IMR-90 (cell line): ENCODE measurements around the gene MOAP1. TPM values are rescaled to one million over a fixed set of nuclear protein-coding genes. Genes with fewer than 3 reads are reported as not detected.
"Not testable (repeated sequence)": the region's sequence is repeated elsewhere in the genome, so short reads cannot be mapped to it uniquely, and the experiment has no call there.

Experiments used
- ATAC-seq: fragments of 200-7000 bp; cut with Tn5 transposase; 2 replicates; pipeline ENCODE4 v1.9.1; 2020; ENCODE audit warnings: low read depth, mild to moderate bottlenecking, moderate library complexity
- BruUV-seq: library from RNA; stranded (reverse); fragments of 400-500 nt; replicated peaks from 2 replicates; lab custom pipeline; 2021; lab: Mats Ljungman, UMichigan
- CTCF ChIA-PET: fragments of 300-600 bp; formaldehyde crosslinking; extraction: SDS; loops from one replicate; lab custom pipeline; 2021; ENCODE audit warnings: antibody characterized with exemption; lab: Yijun Ruan, JAX
- POLR2A ChIA-PET: fragments of 300-600 bp; sonication (Branson Sonifier 250); formaldehyde crosslinking; loops from one replicate; lab custom pipeline; 2022; ENCODE audit warnings: antibody characterized with exemption; ENCODE audit not compliant: unreplicated experiment; lab: Charles Lee
- DNase-seq: peaks from one replicate; pipeline ENCODE4 v3.0.0; 2013
- H2AFZ ChIP-seq: replicated peaks from 2 replicates; pipeline ENCODE3; 2013; ENCODE audit warnings: low read length, mild to moderate bottlenecking; ENCODE audit not compliant: poor library complexity
- H2AK5ac ChIP-seq: 2 replicates; pipeline ENCODE4 v1.6.1; 2013; ENCODE audit warnings: low read depth, low read length, inconsistent platforms
- H2AK9ac ChIP-seq: replicated peaks from 2 replicates; pipeline ENCODE3; 2013; ENCODE audit warnings: mild to moderate bottlenecking, low read depth, low read length, moderate library complexity; ENCODE audit not compliant: poor library complexity
- H2BK120ac ChIP-seq: 2 replicates; pipeline ENCODE4 v1.6.1; 2013; ENCODE audit warnings: low read depth, low read length, inconsistent platforms
- H2BK15ac ChIP-seq: 3 replicates; pipeline ENCODE4 v1.6.1; 2013; ENCODE audit warnings: low read depth, low read length, inconsistent platforms
- H2BK20ac ChIP-seq: 2 replicates; pipeline ENCODE4 v1.6.1; 2013; ENCODE audit warnings: low read depth, mild to moderate bottlenecking, inconsistent platforms, low read length, moderate library complexity
- H2BK5ac ChIP-seq: 2 replicates; pipeline ENCODE4 v1.6.1; 2013; ENCODE audit warnings: mild to moderate bottlenecking, low read depth, low read length, inconsistent platforms; ENCODE audit not compliant: poor library complexity, severe bottlenecking
- H3K14ac ChIP-seq: replicated peaks from 2 replicates; pipeline ENCODE4 v1.6.1; 2013; ENCODE audit warnings: low read depth, low read length, inconsistent platforms
- H3K18ac ChIP-seq: 2 replicates; pipeline ENCODE4 v1.6.1; 2013; ENCODE audit warnings: low read depth, low read length, control low read depth
- H3K23ac ChIP-seq: 2 replicates; pipeline ENCODE4 v1.6.1; 2013; ENCODE audit warnings: low read depth, low read length, inconsistent platforms
- H3K27ac ChIP-seq: 2 replicates; pipeline ENCODE4 v1.5.1; 2013; ENCODE audit warnings: mild to moderate bottlenecking, control low read depth, low read length; ENCODE audit not compliant: insufficient read depth
- H3K27me3 ChIP-seq: 2 replicates; pipeline ENCODE4 v1.6.1; 2013; ENCODE audit warnings: low read length; ENCODE audit not compliant: control insufficient read depth, insufficient read depth
- H3K36me3 ChIP-seq: 2 replicates; pipeline ENCODE4 v1.6.1; 2013; ENCODE audit warnings: low read length, mixed read lengths; ENCODE audit not compliant: control insufficient read depth, insufficient read depth
- H3K4ac ChIP-seq: 2 replicates; pipeline ENCODE4 v1.6.1; 2013; ENCODE audit warnings: low read depth, low read length, inconsistent platforms
- H3K4me1 ChIP-seq: 2 replicates; pipeline ENCODE4 v1.6.1; 2013; ENCODE audit warnings: low read length, mixed read lengths; ENCODE audit not compliant: control insufficient read depth, insufficient read depth
- H3K4me2 ChIP-seq: 2 replicates; pipeline ENCODE4 v1.6.1; 2013; ENCODE audit warnings: low read depth, mild to moderate bottlenecking, control low read depth, low read length, moderate library complexity
- H3K4me3 ChIP-seq: 2 replicates; pipeline ENCODE4 v1.5.1; 2013; ENCODE audit warnings: low read depth, mild to moderate bottlenecking, control low read depth, low read length, moderate library complexity; ENCODE audit not compliant: insufficient read depth
- H3K56ac ChIP-seq: 2 replicates; pipeline ENCODE4 v1.6.1; 2013; ENCODE audit warnings: low read length, inconsistent platforms; ENCODE audit not compliant: insufficient read depth; ENCODE audit errors: extremely low read depth
- H3K79me1 ChIP-seq, 2 experiments: 2 replicates each; pipeline ENCODE4 v1.6.1; 2013; ENCODE audit warnings: low read length in 2 of 2, inconsistent platforms in 1 of 2, low read depth in 1 of 2
- H3K9ac ChIP-seq: 2 replicates; pipeline ENCODE4 v1.6.1; 2013; ENCODE audit warnings: low read depth, low read length, control low read depth
- H3K9me1 ChIP-seq: 2 replicates; pipeline ENCODE4 v1.6.1; 2013; ENCODE audit warnings: low read length, inconsistent platforms; ENCODE audit not compliant: insufficient read depth
- H3K9me3 ChIP-seq: 2 replicates; pipeline ENCODE4 v1.6.1; 2013; ENCODE audit warnings: low read length; ENCODE audit not compliant: control insufficient read depth, insufficient read depth
- H4K20me1 ChIP-seq: 2 replicates; pipeline ENCODE4 v1.6.1; 2013; ENCODE audit warnings: low read length, inconsistent platforms; ENCODE audit not compliant: insufficient read depth
- H4K5ac ChIP-seq: 2 replicates; pipeline ENCODE4 v1.6.1; 2013; ENCODE audit warnings: mild to moderate bottlenecking, low read depth, low read length, control low read depth
- H4K8ac ChIP-seq, 2 experiments: 2 replicates each; pipeline ENCODE4 v1.6.1; 2013; ENCODE audit warnings: low read depth in 2 of 2, low read length in 2 of 2, control low read depth in 1 of 2, inconsistent platforms in 1 of 2
- H4K91ac ChIP-seq: 2 replicates; pipeline ENCODE4 v1.6.1; 2013; ENCODE audit warnings: low read depth, low read length, inconsistent platforms; ENCODE audit not compliant: insufficient read depth
- CEBPB ChIP-seq: IDR thresholded peaks from 2 replicates; pipeline ENCODE4 v1.6.1; 2012; ENCODE audit warnings: low read depth, low read length, improper control_type of control experiment
- WGBS, 2 experiments: methylation state at CpG; one replicate each; pipeline versions ENCODE4 v1.1.5 to v1.1.7; 2013; ENCODE audit warnings: missing lambda C conversion rate in 2 of 2; ENCODE audit not compliant: insufficient read length in 1 of 2; ENCODE audit errors: extremely low coverage in 2 of 2; 5-methylcytosine and 5-hydroxymethylcytosine counted together
- dilution Hi-C: fragments of 300-500 bp; cut with HindIII; formaldehyde crosslinking; loops from one replicate; pipeline ENCODE4 v1.14.3; 2018; ENCODE audit warnings: low sequenced_read_pairs; ENCODE audit not compliant: unreplicated experiment
- in situ Hi-C: fragments of 300-500 bp; cut with MboI; formaldehyde crosslinking; loops from 3 replicates; pipeline ENCODE4 v1.14.3; 2019; ENCODE audit warnings: low sequenced_read_pairs, inconsistent platforms, mixed read lengths
- intact Hi-C: fragments of 100-400 bp; cut with micrococcal nuclease; formaldehyde crosslinking; loops from 2 replicates; pipeline ENCODE4 v1.10.0; 2022
- polyA plus RNA-seq, 3 experiments: library from polyadenylated mRNA; depleted of rRNA; stranded (reverse); fragments of >200 nt; gene quantifications; 2 replicates each; pipeline ENCODE4 v1.2.3, GENCODE V29; 2012; ENCODE audit warnings: low replicate concordance in 1 of 3
- total RNA-seq: library from RNA; depleted of rRNA; stranded (reverse); fragments of >200 nt; gene quantifications from 2 replicates; pipeline ENCODE4 v1.2.3, GENCODE V29; 2012

The MOAP1 gene
- total and polyA plus RNA-seq, 2 of the 4 experiments (the other 2 are of a cell fraction), result 9.9 to 13.2 TPM

DNA sequence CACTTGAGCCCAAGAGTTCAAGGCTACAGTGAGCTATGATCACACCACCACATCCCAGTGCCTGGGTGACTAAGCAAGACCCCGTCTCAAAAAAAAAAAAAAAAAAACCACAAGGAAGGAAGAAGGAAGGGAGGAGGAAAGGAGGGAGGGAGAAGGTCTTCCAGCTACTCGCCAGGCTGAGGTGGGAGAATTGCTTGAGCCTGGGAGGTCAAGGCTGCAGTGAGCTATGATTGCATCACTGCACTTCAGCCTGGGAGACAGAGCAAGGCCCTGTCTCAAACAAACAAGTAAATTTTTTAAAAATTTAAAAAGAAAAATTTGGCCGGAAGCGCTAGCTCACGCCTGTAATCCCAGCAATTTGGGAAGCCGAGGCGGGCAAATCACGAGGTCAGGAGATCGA is 16.1 kb downstream of the MOAP1 start:
- H2AK9ac ChIP-seq, H3K9ac ChIP-seq, H3K27me3 ChIP-seq, H3K36me3 ChIP-seq, H3K4ac ChIP-seq, H2BK20ac ChIP-seq, POLR2A ChIA-PET, H3K4me3 ChIP-seq, in situ Hi-C loops, H2BK5ac ChIP-seq, H2BK120ac ChIP-seq, H3K14ac ChIP-seq, ATAC-seq, H3K56ac ChIP-seq, dilution Hi-C loops, H3K4me1 ChIP-seq, H4K8ac ChIP-seq, H3K23ac ChIP-seq, H3K9me1 ChIP-seq, H3K9me3 ChIP-seq, intact Hi-C loops, H4K20me1 ChIP-seq, DNase-seq, H4K5ac ChIP-seq, H2AFZ ChIP-seq, H2AK5ac ChIP-seq, H3K4me2 ChIP-seq, BruUV-seq, H3K27ac ChIP-seq, H3K18ac ChIP-seq, H3K79me1 ChIP-seq, H2BK15ac ChIP-seq, H4K91ac ChIP-seq: not testable (repeated sequence)
- 100% methylated on average over 2 of the region's 9 CpGs; no CpG with 5 or more reads in 1 of the 2 experiments for WGBS, 2 experiments
- peak; percentile 23; the same call in 1 of the 2 replicates for TF ChIP-seq CEBPB
- CTCF ChIA-PET, result interaction anchor here (0.6 to 2.1 kb wide), 3 partner anchors 9 to 55 kb away, joined by 3 to 6 read pairs (median 3); no protein-coding TSS in a partner anchor

DNA sequence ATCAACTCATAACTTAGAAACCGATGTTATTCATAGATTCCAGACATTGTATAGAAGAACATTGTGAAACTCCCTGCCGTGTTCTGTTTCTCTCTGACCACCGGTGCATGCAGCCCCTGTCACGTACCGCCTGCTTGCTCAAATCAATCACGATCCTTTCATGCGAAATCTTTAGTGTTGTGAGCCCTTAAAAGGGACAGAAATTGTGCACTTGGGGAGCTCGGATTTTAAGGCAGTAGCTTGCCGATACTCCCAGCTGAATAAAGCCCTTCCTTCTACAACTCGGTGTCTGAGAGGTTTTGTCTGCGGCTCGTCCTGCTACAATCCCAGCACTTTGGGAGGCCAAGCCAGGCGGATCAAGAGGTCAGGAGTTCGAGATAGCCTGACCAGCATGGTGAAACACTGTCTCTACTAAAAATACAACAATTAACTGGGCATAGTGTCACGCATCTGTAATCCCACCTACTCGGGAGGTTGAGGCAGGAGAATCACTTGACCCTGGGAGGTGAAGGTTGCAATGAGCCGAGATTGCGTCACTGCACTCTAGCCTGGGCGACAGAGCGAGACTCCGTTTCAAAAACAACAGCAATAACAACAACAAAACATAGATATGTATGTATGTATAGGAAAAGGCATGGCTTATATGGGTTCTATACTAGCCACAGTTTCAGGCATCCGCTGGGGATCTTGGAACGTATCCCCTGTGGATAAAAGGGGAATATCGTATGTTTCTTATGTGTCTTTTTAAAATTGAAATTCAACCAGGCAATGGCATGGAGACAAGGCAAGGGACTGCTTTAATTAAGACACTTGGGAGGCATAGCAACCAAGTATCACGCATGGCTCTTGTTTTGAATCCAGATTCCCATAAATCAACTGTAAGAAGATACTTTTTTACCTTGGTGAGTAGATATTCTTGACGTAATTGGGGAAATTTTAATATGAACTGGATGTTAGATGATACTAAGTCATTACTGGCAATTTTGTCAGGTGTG is 19.1 kb downstream of the MOAP1 start:
- in situ Hi-C loops, H3K18ac ChIP-seq, H3K14ac ChIP-seq, H3K4ac ChIP-seq, H2BK120ac ChIP-seq, H3K4me2 ChIP-seq, H3K4me1 ChIP-seq, dilution Hi-C loops, H3K56ac ChIP-seq, CTCF ChIA-PET, H2BK5ac ChIP-seq, H2BK15ac ChIP-seq, H3K27me3 ChIP-seq, H3K36me3 ChIP-seq, H3K79me1 ChIP-seq, H3K23ac ChIP-seq, H4K5ac ChIP-seq, ATAC-seq, BruUV-seq, H3K9me3 ChIP-seq, H4K8ac ChIP-seq, H4K91ac ChIP-seq, intact Hi-C loops, H3K9ac ChIP-seq, H2BK20ac ChIP-seq, H4K20me1 ChIP-seq, H2AFZ ChIP-seq, H2AK5ac ChIP-seq, H3K9me1 ChIP-seq, H3K4me3 ChIP-seq, POLR2A ChIA-PET, H2AK9ac ChIP-seq, H3K27ac ChIP-seq, DNase-seq: not testable (repeated sequence)
- 93% methylated on average over 3 of the region's 26 CpGs; no CpG with 5 or more reads in 1 of the 2 experiments for WGBS, 2 experiments
